Stimulated activated CD8-positive, alpha-beta memory T cell treated with anti-CD3 and anti-CD28 coated beads, Interleukin-4, amount 100 ng/mL, for 4 hours (primary cell): ENCODE measurements around the gene MACO1.

Source experiments
- DNase-seq, 2 donors: peaks; one replicate each; pipeline ENCODE4 v3.0.0-alpha.2; 2020; ENCODE audit warnings: low read depth in 2 of 2, low spot score in 1 of 2

The MACO1 gene

GRCh38 chr1:25541889-25542658 is 111.4 kb downstream of the MACO1 start:
- no peak for DNase-seq

GRCh38 chr1:25543005-25543424 is 112.3 kb downstream of the MACO1 start:
- DNase-seq, result no peak

DNA sequence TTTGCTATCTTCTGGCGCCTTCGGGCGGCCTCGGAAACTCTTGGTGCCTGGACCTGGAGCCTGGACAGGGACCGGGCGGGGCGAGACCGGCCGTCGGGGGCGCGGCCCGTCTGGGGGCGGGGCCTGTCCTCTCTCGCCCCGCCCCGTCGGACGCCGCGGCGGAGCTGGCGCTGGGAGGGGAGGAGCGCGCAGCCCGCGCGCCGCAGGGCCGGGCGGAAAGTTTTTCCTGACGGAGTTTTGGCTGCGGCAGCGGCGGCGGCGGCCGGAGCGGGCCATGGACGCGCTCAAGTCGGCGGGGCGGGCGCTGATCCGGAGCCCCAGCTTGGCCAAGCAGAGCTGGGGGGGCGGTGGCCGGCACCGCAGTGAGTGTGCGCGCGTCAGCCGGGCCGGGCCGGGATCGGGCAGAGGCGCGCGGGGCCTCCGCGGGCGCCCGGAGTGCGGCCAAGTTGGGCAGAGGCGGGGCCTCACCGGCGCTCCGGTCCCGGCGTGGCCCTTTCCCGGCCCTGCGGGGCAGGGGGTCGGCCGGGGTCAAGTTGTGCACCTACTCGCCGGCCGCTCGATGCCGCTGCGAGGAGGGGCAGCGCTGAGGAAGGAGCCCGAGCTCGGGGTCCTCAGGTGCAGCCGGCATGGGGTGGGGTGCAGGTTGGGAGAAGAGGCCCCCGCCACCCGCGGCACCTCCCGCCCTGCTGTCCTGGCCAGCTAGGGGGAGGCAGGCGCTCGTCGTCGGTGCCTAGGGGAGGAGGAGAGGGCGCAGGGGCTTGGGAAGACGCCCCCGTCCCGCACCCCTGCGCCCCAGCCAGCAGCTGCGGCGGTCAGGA is 112.9 kb downstream of the MACO1 start, which contains the start of gene LDLRAP1:
TSS of gene LDLRAP1 (plus strand) at position 182 of the 818 bp plus-strand sequence. CDS start at position 275, 93 bp downstream.
- DNase-seq, result no peak

DNA sequence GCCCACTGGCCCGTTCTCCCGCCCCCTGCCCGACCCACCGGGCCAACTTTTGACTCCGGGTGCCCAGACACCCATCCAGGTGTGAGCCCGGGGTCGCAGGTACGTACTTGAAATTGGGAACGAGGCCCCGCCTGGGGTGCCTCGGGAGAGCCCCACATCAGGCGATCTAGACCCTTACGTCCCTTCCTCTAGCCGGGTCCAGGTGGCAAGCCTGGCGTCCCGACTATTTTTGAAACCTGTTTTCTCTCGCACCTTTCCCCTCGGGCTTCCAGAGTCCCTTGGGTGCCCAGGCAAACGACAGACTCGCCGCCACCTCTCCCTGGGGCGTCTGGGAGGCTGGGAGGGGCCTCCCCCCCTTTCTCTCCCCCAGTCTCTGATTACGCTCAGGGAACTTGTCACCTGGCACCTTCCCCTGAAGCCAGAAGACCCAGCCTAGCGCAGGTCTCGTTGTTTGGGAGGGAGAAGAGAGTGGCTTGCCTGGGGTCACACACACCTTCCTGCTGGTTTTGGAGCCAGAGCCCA is 113.6 kb downstream of the MACO1 start:
- no peak for DNase-seq

GRCh38 chr1:25544819-25545218 is 114.1 kb downstream of the MACO1 start:
- no peak for DNase-seq

GRCh38 chr1:25545767-25546166 is 115.1 kb downstream of the MACO1 start:
- no peak for DNase-seq

- no peak for DNase-seq
These were observed 115.5 kb downstream of the MACO1 start for GRCh38 chr1:25546193-25546592.

GRCh38 chr1:25548601-25549000 is 117.9 kb downstream of the MACO1 start:
- no peak for DNase-seq

DNA sequence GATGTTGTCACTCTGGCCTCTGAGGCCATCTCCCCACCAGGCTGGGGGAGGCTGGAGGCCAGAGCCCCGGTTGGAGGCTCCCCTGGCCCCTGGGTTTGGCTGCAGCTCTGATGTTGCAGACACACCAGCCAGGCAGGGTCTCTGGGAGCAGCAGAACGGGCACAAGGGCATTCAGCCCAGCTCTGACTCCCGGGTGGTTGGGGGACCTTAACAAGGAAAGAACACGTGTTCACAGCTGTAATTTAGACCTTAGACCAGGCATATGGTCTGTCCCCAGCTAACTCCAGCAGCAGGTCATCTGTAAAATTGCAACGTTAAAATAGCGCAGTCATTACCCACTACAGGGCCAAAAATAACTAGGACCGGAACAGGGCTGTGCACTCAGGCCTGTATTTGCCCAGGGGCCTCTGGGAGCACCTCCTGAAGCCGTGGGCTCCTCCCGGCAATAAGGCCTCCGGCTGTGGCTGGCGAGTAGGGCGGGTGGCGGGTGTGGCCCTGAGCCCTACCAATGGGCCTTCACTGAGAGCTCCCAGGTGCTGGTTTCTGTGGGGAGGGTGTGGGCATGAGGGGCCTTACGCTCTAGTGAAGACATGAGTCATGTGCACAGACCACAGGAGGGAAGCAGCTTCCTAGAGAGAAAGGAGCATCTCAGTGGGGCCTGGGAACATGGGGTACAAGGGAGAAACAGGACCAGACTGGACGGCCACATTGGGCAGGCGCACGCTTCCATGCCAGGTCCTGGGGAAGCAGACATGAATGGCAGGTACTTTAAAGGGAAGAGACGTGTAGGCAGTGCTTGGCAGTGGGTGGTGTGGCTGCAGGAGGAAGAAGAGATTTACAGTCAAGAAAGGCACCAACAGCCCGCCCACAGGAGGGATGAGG is 118.8 kb downstream of the MACO1 start:
- peak; percentile 43 to 47 for DNase-seq
